Psoas muscle (tissue), 8 donors: Measurements from ENCODE around the gene SSBP3. TPM values are rescaled to one million over a fixed set of nuclear protein-coding genes. Genes with fewer than 3 reads are reported as not detected.

ENCODE experiments used
- ATAC-seq, 4 donors: fragments of 200-7000 bp; cut with Tn5 transposase; one replicate each; pipeline ENCODE4 v1.9.1; 2020; ENCODE audit warnings: moderate library complexity in 3 of 4, mild to moderate bottlenecking in 2 of 4
- DNase-seq, 2 donors: peaks; one replicate each; pipeline ENCODE4 v3.0.0-alpha.2; 2020
- H3K27ac ChIP-seq: fragments of 200-600 bp; one replicate; pipeline ENCODE4 v1.8.0; 2022
- H3K27me3 ChIP-seq, 3 donors: fragments of 200-600 bp in 1 of 3; one replicate each; pipeline versions ENCODE4 v1.6.1 to v1.8.0; 2013 to 2022; ENCODE audit warnings: low read length in 2 of 3, mild to moderate bottlenecking in 2 of 3, moderate library complexity in 1 of 3; ENCODE audit not compliant: insufficient read depth in 3 of 3
- H3K36me3 ChIP-seq, 2 donors: fragments of 200-600 bp in 1 of 2; one replicate each; pipeline versions ENCODE4 v1.6.1 to v1.8.0; 2013 to 2022; ENCODE audit warnings: low read depth in 1 of 2, mild to moderate bottlenecking in 1 of 2, moderate library complexity in 1 of 2; ENCODE audit not compliant: insufficient read depth in 1 of 2
- H3K4me1 ChIP-seq: fragments of 200-600 bp; one replicate; pipeline ENCODE4 v1.8.0; 2022
- H3K4me3 ChIP-seq: fragments of 200-600 bp; one replicate; pipeline ENCODE4 v1.8.0; 2022; ENCODE audit warnings: mild to moderate bottlenecking
- H3K9me3 ChIP-seq: fragments of 200-600 bp; one replicate; pipeline ENCODE4 v1.8.0; 2022
- WGBS, 3 donors: extraction: QIAGEN DNeasy Blood & Tissue Kit; methylation state at CpG; one replicate each; pipeline versions ENCODE4 v1.1.6 to v1.1.7; 2013; 5-methylcytosine and 5-hydroxymethylcytosine counted together
- intact Hi-C, 2 donors: fragments of 100-400 bp; cut with DNase I; formaldehyde crosslinking; loops; one replicate each; pipeline versions ENCODE4 v1.11.0 to v1.14.2; 2022
- polyA plus RNA-seq, 3 donors: library from polyadenylated mRNA; stranded (reverse); fragments of 200-250 nt; gene quantifications; one replicate each; pipeline ENCODE4 v1.2.3, GENCODE V29; 2013
- total RNA-seq, 4 donors: library from RNA; stranded (reverse); fragmentation: NEBNext Ultra II Directional in 2 of 4; extraction: Animal tissue kit (Norgen Biotek cat#: 25700) in 2 of 4; gene quantifications; one replicate each; pipeline versions ENCODE4 v1.2.1 to v1.2.4, GENCODE V29; 2021 to 2023
- TF ChIP-seq, protein P1 (sequence below): fragments of 200-600 bp; IDR thresholded peaks from one replicate; pipeline ENCODE4 v1.8.0; 2022; ENCODE audit warnings: antibody characterized with exemption
- donor health status: healthy with polysubstance abuse.
- donor health status: DM: no; HTN: no; CAD: no; lungs with moderate emphysema.
- donor health status: Bipolar disorder and iron deficiency.
- donor health status: healthy.
- donor health status: DM: yes; HTN: yes; CAD: no.
- donor health status: DM: no; HTN: no; CAD: no.
- donor health status: DM: no; HTN: no; CAD: no.
- donor health status: DM: yes; HTN: yes; CAD: no.

The SSBP3 gene
- total and polyA plus RNA-seq, 7 donors: 7.9 to 24.2 (median 21.6) TPM

DNA sequence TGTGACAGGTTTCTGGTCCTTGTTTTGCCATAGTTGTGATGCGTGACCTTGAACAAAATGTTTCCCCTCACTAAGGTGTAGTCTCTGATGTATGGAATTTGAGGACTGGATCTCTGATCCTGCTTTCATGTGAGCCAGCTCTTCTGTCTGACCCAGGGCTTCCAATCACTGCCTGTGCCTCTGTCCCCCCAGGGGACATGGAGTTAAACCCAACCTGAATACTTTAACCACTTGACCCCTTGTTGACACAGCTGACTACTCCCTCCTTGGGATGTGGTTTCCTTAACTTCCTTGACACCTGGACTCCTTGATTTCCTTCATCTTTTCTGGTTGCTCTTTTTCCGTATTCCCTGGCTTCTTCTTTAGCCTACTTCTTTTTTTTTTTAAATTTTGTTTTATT is 36.0 kb upstream of the SSBP3 start:
- ATAC-seq (no peak), DNase-seq (no peak)
- H3K4me3 ChIP-seq: no peak overlapping the region
- no peak overlapping the region for H3K27ac ChIP-seq
- H3K9me3 ChIP-seq: no peaks in the 10 kb centered on the region
- no peaks in the 10 kb centered on the region for H3K27me3 ChIP-seq
- no peaks in the 10 kb centered on the region for H3K4me1 ChIP-seq
- intact Hi-C loops: no loop called here
- WGBS, 3 donors: 83 to 88% (median 88%) methylated on average over 2 of the region's 2 CpGs
- TF ChIP-seq, protein P1, sequence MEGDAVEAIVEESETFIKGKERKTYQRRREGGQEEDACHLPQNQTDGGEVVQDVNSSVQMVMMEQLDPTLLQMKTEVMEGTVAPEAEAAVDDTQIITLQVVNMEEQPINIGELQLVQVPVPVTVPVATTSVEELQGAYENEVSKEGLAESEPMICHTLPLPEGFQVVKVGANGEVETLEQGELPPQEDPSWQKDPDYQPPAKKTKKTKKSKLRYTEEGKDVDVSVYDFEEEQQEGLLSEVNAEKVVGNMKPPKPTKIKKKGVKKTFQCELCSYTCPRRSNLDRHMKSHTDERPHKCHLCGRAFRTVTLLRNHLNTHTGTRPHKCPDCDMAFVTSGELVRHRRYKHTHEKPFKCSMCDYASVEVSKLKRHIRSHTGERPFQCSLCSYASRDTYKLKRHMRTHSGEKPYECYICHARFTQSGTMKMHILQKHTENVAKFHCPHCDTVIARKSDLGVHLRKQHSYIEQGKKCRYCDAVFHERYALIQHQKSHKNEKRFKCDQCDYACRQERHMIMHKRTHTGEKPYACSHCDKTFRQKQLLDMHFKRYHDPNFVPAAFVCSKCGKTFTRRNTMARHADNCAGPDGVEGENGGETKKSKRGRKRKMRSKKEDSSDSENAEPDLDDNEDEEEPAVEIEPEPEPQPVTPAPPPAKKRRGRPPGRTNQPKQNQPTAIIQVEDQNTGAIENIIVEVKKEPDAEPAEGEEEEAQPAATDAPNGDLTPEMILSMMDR: no peak
- H3K36me3 ChIP-seq: no peaks in the 10 kb centered on the region

DNA sequence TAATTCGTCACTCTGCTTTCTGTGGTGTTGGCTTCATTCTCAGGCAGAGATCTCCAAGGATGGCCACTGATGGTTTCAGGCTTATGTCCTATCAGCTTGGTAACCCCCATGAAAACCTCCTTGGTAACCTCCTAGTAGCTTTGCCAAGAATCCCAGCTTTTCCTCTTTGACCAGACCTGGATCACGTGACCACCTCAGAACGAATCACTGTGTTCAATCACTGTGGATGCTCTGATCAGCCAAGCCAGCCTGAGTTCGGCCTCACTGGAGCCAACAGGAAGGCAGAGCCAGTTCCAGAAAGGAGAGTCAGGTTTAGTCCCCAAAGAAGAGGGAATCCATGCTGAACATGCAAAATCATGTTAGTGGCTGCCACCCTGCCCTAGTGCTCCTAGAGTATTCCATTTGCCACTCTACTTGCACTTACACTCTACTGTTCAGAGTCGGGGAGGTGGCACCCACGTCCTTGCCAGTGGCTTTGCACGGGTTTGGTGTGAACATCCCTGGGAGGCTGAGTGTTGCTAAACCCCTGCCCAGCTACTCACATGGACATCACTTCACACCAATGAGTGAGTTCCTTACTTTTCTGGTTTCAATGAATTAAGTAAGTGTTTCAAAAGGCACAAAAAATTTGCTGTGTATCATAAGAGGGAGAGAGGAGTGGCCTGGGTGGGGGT is 33.5 kb upstream of the SSBP3 start:
- no peak for DNase-seq
- intact Hi-C loops: no loop called here
- 70 to 75% (median 72%) methylated on average over 7 of the region's 7 CpGs for WGBS, 3 donors

DNA sequence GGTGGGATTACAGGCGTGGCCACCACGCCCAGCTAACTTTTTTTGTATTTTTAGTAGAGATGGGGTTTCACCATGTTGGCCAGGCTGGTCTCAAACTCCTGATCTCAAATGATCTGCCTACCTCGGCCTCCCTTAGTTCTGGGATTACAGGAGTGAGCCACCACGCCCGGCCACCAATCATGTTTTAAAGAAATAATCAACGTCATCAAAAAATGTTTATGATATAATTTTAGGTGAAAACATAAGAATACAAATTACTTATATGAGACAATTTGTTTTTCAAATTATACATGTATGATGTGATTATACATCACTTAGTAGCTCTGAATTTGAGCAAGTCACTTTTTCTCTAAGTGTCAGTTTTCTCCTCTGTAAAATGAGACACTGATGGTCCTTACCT is 31.6 kb upstream of the SSBP3 start:
- intact Hi-C loops: no loop called here
- ATAC-seq (no peak), DNase-seq (no peak)
- 78 to 87% (median 82%) methylated on average over 6 of the region's 6 CpGs for WGBS, 3 donors
- no peak overlapping the region for H3K27ac ChIP-seq
- TF ChIP-seq, protein P1: no peak
- no peaks in the 10 kb centered on the region for H3K4me1 ChIP-seq
- no peaks in the 10 kb centered on the region for H3K36me3 ChIP-seq
- no peak overlapping the region for H3K4me3 ChIP-seq
- no peaks in the 10 kb centered on the region for H3K27me3 ChIP-seq
- no peaks in the 10 kb centered on the region for H3K9me3 ChIP-seq

More for the DNA sequence above, 33.5 kb upstream of the SSBP3 start:
- H3K4me1 ChIP-seq: no peaks in the 10 kb centered on the region
- no peak overlapping the region for H3K27ac ChIP-seq
- H3K9me3 ChIP-seq: no peaks in the 10 kb centered on the region
- no peak for ATAC-seq
- TF ChIP-seq, protein P1: no peak
- H3K27me3 ChIP-seq: no peaks in the 10 kb centered on the region
- H3K4me3 ChIP-seq: no peak overlapping the region
- no peaks in the 10 kb centered on the region for H3K36me3 ChIP-seq

DNA sequence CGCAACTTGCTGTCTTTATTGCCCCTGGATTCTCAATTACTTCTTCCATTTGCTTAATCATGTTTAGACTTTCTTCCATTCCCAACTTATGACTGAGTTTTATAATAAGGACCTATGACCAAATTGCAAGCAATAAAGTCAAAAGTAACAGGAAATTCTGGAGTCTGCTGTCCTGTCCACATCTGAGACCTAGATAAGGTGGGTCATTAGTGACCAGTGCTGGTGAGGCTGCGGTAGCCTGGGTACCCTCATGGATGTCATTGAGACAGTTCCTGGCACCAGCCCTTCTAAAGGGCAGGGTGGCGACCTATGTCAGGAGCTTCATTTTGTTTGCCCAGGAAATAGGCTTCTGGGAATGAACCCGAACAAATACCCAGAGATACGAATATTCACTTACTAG is 30.6 kb upstream of the SSBP3 start:
- no peak overlapping the region for H3K27ac ChIP-seq
- H3K36me3 ChIP-seq: no peaks in the 10 kb centered on the region
- 80 to 84% (median 80%) methylated on average over 5 of the region's 5 CpGs for WGBS, 3 donors
- no peaks in the 10 kb centered on the region for H3K27me3 ChIP-seq
- no peaks in the 10 kb centered on the region for H3K4me1 ChIP-seq
- intact Hi-C loops: no loop called here
- TF ChIP-seq, protein P1: no peak
- H3K9me3 ChIP-seq: no peaks in the 10 kb centered on the region
- H3K4me3 ChIP-seq: no peak overlapping the region
- DNase-seq (no peak), ATAC-seq (no peak)

DNA sequence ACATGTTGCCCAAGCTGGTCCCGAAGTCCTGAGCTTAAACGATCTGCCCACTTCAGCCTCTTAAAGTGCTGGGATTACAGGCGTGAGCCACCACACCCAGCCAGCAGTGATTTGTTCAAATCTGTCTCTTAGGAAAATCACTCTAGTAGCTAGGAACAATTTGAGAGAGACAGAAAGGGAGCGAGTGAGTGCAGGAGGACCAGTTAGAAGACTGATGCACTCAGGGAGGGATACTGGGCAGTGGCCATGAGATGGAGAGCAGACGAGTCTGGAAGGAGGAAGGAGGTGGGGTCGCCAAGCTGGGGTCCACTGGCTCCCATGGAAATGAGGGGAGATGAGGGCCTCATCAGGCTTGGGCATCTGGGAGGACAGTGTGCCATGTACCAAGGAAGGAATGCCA is 23.6 kb upstream of the SSBP3 start:
- DNase-seq (no peak), ATAC-seq (no peak)
- Histone ChIP-seq H3K27me3 (no peaks in the 10 kb centered on the region), H3K36me3 (no peaks in the 10 kb centered on the region), H3K4me3 (no peak overlapping the region), H3K4me1 (no peaks in the 10 kb centered on the region), H3K9me3 (no peaks in the 10 kb centered on the region), H3K27ac (no peak overlapping the region)
- TF ChIP-seq, protein P1: no peak
- 88 to 93% (median 90%) methylated on average over 6 of the region's 6 CpGs for WGBS, 3 donors
- intact Hi-C loops: no loop called here
